Endothelial cell of umbilical vein (primary cell): ENCODE results near the gene FAM131B. TPM values are rescaled to one million over a fixed set of nuclear protein-coding genes. Genes with fewer than 3 reads are reported as not detected.

Experiments
- BruUV-seq: library from RNA; stranded (reverse); fragments of 400-500 nt; replicated peaks from 2 replicates; lab custom pipeline; 2021; lab: Mats Ljungman, UMichigan
- CTCF ChIA-PET: fragments of 300-600, 350-600 bp; sonication (Branson Sonifier 250); formaldehyde crosslinking; loops from one replicate; lab custom pipeline; 2021; ENCODE audit warnings: antibody characterized with exemption, inconsistent platforms; lab: Charles Lee
- POLR2A ChIA-PET: fragments of 300-600, 350-600 bp; sonication (Branson Sonifier 250); formaldehyde crosslinking; loops from one replicate; lab custom pipeline; 2021; ENCODE audit warnings: antibody characterized with exemption, inconsistent platforms; lab: Charles Lee
- DNase-seq: peaks from one replicate; pipeline ENCODE4 v3.0.0-alpha.2; 2011; ENCODE audit warnings: low read depth, low spot score
- FAIRE-seq: peaks from 2 replicates; lab custom pipeline; 2011; peaks lifted over from hg19 to GRCh38; lab: Jason Lieb, UNC
- H2AFZ ChIP-seq: 2 replicates; pipeline ENCODE4 v1.6.0; 2012; ENCODE audit warnings: low read depth, low read length, control low read depth, inconsistent platforms
- H3K27ac ChIP-seq: 2 replicates; pipeline ENCODE4 v1.5.1; 2011; ENCODE audit warnings: low read depth, mild to moderate bottlenecking, control low read depth, low read length, moderate library complexity; ENCODE audit not compliant: insufficient read depth
- H3K27me3 ChIP-seq, 2 experiments: 2 replicates each; pipeline versions ENCODE4 v1.6.0 to v1.6.1; 2011; ENCODE audit warnings: low read length in 2 of 2, mixed read lengths in 1 of 2; ENCODE audit not compliant: control insufficient read depth in 2 of 2, insufficient read depth in 2 of 2
- H3K36me3 ChIP-seq, 2 experiments: 2 replicates in 1 of 2; 3 replicates in 1 of 2; pipeline ENCODE4 v1.5.1; 2011; ENCODE audit warnings: low read length in 2 of 2, mild to moderate bottlenecking in 1 of 2, moderate library complexity in 1 of 2; ENCODE audit not compliant: control insufficient read depth in 2 of 2, insufficient read depth in 2 of 2; ENCODE audit errors: extremely low read depth in 1 of 2
- H3K4me1 ChIP-seq: 3 replicates; pipeline ENCODE4 v1.5.1; 2011; ENCODE audit warnings: mild to moderate bottlenecking, low read length; ENCODE audit not compliant: control insufficient read depth, insufficient read depth; ENCODE audit errors: extremely low read depth
- H3K4me2 ChIP-seq: 2 replicates; pipeline ENCODE4 v1.6.1; 2011; ENCODE audit warnings: low read length, control low read depth, mixed read lengths; ENCODE audit not compliant: insufficient read depth
- H3K4me3 ChIP-seq, 3 experiments: fragments of 200-600 bp in 1 of 3; sonication (generic), shearing (Covaris generic) in 1 of 3; replicated peaks in 1 of 3; 2 replicates each; pipeline ENCODE4 v1.5.1; 2011 to 2016; ENCODE audit warnings: control low read depth in 3 of 3, low read length in 3 of 3, mild to moderate bottlenecking in 2 of 3, inconsistent platforms in 1 of 3, low read depth in 1 of 3, moderate library complexity in 1 of 3; ENCODE audit not compliant: insufficient read depth in 1 of 3
- H3K79me2 ChIP-seq: 2 replicates; pipeline ENCODE4 v1.6.0; 2012; ENCODE audit warnings: low read length, inconsistent platforms; ENCODE audit not compliant: control insufficient read depth, insufficient read depth
- H3K9ac ChIP-seq: replicated peaks from 2 replicates; pipeline ENCODE3; 2011; ENCODE audit warnings: low read length, control low read depth; ENCODE audit not compliant: insufficient read depth; ENCODE audit errors: extremely low read depth
- H3K9me1 ChIP-seq: replicated peaks from 3 replicates; pipeline ENCODE4 v1.6.0; 2011; ENCODE audit warnings: mild to moderate bottlenecking, low read length; ENCODE audit not compliant: control insufficient read depth, insufficient read depth; ENCODE audit errors: extremely low read depth
- H3K9me3 ChIP-seq: replicated peaks from 2 replicates; pipeline ENCODE4 v1.5.1; 2012; ENCODE audit warnings: low read length, inconsistent platforms; ENCODE audit not compliant: control insufficient read depth, insufficient read depth
- H4K20me1 ChIP-seq: replicated peaks from 2 replicates; pipeline ENCODE3; 2011; ENCODE audit warnings: mild to moderate bottlenecking, low read length; ENCODE audit not compliant: control insufficient read depth, insufficient read depth; ENCODE audit errors: extremely low read depth
- CTCF ChIP-seq, 2 donors: IDR thresholded peaks; 1 replicate in 1 of 2; 2 replicates in 1 of 2; pipeline ENCODE4 v1.5.1; 2011; ENCODE audit warnings: low read length in 2 of 2, mild to moderate bottlenecking in 2 of 2, moderate library complexity in 2 of 2, control low read depth in 1 of 2, inconsistent platforms in 1 of 2, low read depth in 1 of 2; ENCODE audit not compliant: insufficient read depth in 1 of 2; ENCODE audit errors: extremely low read depth in 1 of 2
- EZH2 ChIP-seq: IDR thresholded peaks from 2 replicates; pipeline ENCODE4 v1.6.1; 2012; ENCODE audit warnings: borderline replicate concordance, low read depth, mild to moderate bottlenecking, moderate library complexity, low read length, inconsistent platforms; ENCODE audit not compliant: severe bottlenecking
- GATA2 ChIP-seq: IDR thresholded peaks from 2 replicates; pipeline ENCODE4 v1.7.0; 2011; ENCODE audit warnings: low read depth, mild to moderate bottlenecking, moderate library complexity, mixed read lengths, low read length; ENCODE audit not compliant: insufficient read length, insufficient read depth
- MAX ChIP-seq: IDR thresholded peaks from 2 replicates; pipeline ENCODE4 v1.6.1; 2011; ENCODE audit not compliant: insufficient read depth, insufficient read length
- MYC ChIP-seq: IDR thresholded peaks from one replicate; pipeline ENCODE4 v1.6.1; 2011; ENCODE audit warnings: mild to moderate bottlenecking, low read depth, low read length
- POLR2A ChIP-seq: IDR thresholded peaks from 2 replicates; pipeline ENCODE4 v1.6.1; 2012; ENCODE audit warnings: low read depth, mild to moderate bottlenecking, control low read depth, low read length
- dilution Hi-C: fragments of 300-500 bp; cut with MboI; formaldehyde crosslinking; loops from one replicate; pipeline ENCODE4 v1.15.0; 2019; ENCODE audit warnings: low sequenced_read_pairs; ENCODE audit not compliant: extremely low pct_ligation_motif_present
- intact Hi-C: fragments of 100-400 bp; cut with micrococcal nuclease; formaldehyde crosslinking; loops from one replicate; pipeline ENCODE4 v1.10.0; 2022
- polyA plus RNA-seq, 4 experiments: library from polyadenylated mRNA; depleted of rRNA in 3 of 4; stranded (reverse) in 3 of 4; unstranded in 1 of 4; fragments of >200 nt; gene quantifications; 2 replicates each; pipeline versions ENCODE4 v1.2.1 to v1.2.3, GENCODE V29; 2011 to 2012; ENCODE audit warnings: missing spikeins in 1 of 4
- total RNA-seq: library from RNA; stranded (reverse); gene quantifications from 2 replicates; pipeline ENCODE4 v1.2.3, GENCODE V29; 2021

FAM131B gene
- total and polyA plus RNA-seq, 2 donors (not counting 3 experiments of a cell fraction or from before 2014, with no cell fraction given) = 1.6 to 1.8 TPM

GRCh38 chr7:143399151-143399550 is 36.6 kb upstream of the FAM131B start:
- Histone ChIP-seq H3K9me3 (no peaks in the 10 kb centered on the region), H3K36me3 (no peaks in the 10 kb centered on the region), H3K4me3 (no peak overlapping the region), H3K9me1 (no peaks in the 10 kb centered on the region), H2AFZ (no peak overlapping the region), H3K4me2 (no peak overlapping the region), H3K27me3 (no peaks in the 10 kb centered on the region), H3K27ac (no peak overlapping the region), H3K79me2 (no peaks in the 10 kb centered on the region), H3K4me1 (peaks cover 18% of the 10 kb centered on the region), H3K9ac (no peak overlapping the region), H4K20me1 (no peaks in the 10 kb centered on the region)
- intact Hi-C loops = no loop called here
- DNase-seq = no peak
- FAIRE-seq = no peak
- dilution Hi-C loops = loop anchor here (25.0 kb wide), 1 partner anchor 113 kb away; no protein-coding TSS in a partner anchor
- no TSS peak for BruUV-seq
- ChIA-PET CTCF (interaction anchor here (1.6 kb wide), 1 partner anchor 101 kb away, joined by 4 read pairs; no protein-coding TSS in a partner anchor), POLR2A (no interaction called here)
- TF ChIP-seq MYC (no peak), POLR2A (no peak)

- H3K79me2 ChIP-seq = no peaks in the 10 kb centered on the region
- H3K9ac ChIP-seq = no peak overlapping the region
- dilution Hi-C loops = loop anchor here (25.0 kb wide), 1 partner anchor 114 kb away; no protein-coding TSS in a partner anchor
- peaks cover 22% of the 10 kb centered on the region for H3K4me1 ChIP-seq
- no peak overlapping the region for H3K4me3 ChIP-seq
- no peak for FAIRE-seq
- CTCF ChIA-PET = interaction anchor here (1.6 kb wide), 1 partner anchor 101 kb away, joined by 4 read pairs; no protein-coding TSS in a partner anchor
- H3K27me3 ChIP-seq = no peaks in the 10 kb centered on the region
- no peak overlapping the region for H3K4me2 ChIP-seq
- BruUV-seq = no TSS peak
- no peak for DNase-seq
- H3K9me1 ChIP-seq = no peaks in the 10 kb centered on the region
- no peaks in the 10 kb centered on the region for H3K36me3 ChIP-seq
- POLR2A ChIA-PET = no interaction called here
- no peaks in the 10 kb centered on the region for H3K9me3 ChIP-seq
- no peaks in the 10 kb centered on the region for H4K20me1 ChIP-seq
- intact Hi-C loops = no loop called here
- no peak overlapping the region for H3K27ac ChIP-seq
- TF ChIP-seq GATA2 (no peak), EZH2 (no peak), CTCF (IDR thresholded peaks at IDR 0.05; ENCODE audit: extremely low read depth in 1 of 2, insufficient read depth in 1 of 2, low read depth in 1 of 2, low read length in 2 of 2) (no peak), MAX (no peak), MYC (no peak)
- no peak overlapping the region for H2AFZ ChIP-seq
Observed at GRCh38 chr7:143398616-143399015, 36.1 kb upstream of the FAM131B start.
